ENCODE data around the gene DGKQ.

DNA sequence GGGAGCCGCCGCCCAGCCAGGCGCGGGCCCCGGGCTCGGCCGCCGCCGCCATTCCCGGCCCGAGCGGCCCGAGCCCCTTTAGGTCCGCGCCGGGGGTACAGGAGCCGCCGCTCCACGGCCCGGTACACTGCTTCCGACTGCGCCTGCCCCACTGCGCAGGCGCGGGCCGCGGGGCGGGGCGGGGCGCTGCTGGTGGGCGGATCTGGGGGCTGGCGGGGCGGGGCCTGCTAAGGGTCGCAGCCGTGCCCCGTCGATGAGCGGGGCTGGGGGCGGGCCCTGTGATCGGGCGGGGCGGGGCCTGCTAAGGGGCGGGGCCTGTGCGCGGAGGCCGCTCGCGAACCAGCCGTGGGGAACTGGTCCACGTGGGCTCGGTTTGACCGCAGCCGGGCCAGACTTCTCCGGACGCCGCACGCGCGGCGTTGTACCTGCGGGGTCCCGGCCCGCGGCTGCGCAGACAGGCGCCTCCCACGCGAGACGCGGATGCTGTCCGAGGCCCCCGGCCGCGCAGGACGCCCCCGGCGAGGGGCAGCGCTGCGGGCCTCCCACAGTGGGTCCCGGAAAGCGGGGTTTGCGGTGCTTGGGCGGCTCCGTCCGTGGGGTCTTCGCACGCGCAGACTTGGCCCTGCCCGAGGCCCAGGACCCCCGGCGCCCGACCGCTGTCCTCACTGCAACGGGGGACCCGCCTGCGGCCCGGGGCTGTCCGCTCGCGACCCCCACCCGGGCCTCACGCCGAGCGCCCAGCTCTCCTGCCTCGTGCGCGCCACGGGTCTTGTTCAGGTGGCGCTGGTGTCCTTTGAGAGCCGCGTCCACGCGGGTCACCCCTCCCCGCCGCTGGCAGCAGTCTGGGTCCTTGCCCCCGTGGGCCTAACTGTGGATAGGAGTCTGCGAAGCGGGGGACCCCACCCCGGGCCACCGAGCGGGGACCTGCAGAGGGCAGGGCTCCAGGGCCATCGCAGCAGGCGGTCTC lies at the start of gene DGKQ:
- TF ChIP-seq, protein P1, sequence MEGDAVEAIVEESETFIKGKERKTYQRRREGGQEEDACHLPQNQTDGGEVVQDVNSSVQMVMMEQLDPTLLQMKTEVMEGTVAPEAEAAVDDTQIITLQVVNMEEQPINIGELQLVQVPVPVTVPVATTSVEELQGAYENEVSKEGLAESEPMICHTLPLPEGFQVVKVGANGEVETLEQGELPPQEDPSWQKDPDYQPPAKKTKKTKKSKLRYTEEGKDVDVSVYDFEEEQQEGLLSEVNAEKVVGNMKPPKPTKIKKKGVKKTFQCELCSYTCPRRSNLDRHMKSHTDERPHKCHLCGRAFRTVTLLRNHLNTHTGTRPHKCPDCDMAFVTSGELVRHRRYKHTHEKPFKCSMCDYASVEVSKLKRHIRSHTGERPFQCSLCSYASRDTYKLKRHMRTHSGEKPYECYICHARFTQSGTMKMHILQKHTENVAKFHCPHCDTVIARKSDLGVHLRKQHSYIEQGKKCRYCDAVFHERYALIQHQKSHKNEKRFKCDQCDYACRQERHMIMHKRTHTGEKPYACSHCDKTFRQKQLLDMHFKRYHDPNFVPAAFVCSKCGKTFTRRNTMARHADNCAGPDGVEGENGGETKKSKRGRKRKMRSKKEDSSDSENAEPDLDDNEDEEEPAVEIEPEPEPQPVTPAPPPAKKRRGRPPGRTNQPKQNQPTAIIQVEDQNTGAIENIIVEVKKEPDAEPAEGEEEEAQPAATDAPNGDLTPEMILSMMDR (IDR thresholded peaks at IDR 0.05): no peak
- TF ChIP-seq POLR2A (IDR thresholded peaks at IDR 0.05): peak; percentile 16
